Thoracic aorta (tissue), 2 donors: Measurements from ENCODE around the gene ERCC5. TPM values are rescaled to one million over a fixed set of nuclear protein-coding genes. Genes with fewer than 3 reads are reported as not detected.

Source experiments
- ATAC-seq: fragments of 150-250 bp; one replicate; pipeline ENCODE4 v1.8.0; 2017; ENCODE audit warnings: low read depth; ENCODE audit not compliant: insufficient number of reproducible peaks, low FRiP score
- DNase-seq: peaks from one replicate; pipeline ENCODE4 v3.0.0-alpha.2; 2020; ENCODE audit warnings: low spot score
- H3K27ac ChIP-seq, 2 donors: fragments of 200-600 bp; sonication (generic); 1 replicate in 1 of 2; 2 replicates in 1 of 2; pipeline ENCODE4 v1.5.1; 2016; ENCODE audit warnings: mild to moderate bottlenecking in 2 of 2, moderate library complexity in 2 of 2
- H3K27me3 ChIP-seq: fragments of 200-600 bp; sonication (generic); replicated peaks from 2 replicates; pipeline ENCODE4 v1.6.0; 2016; ENCODE audit warnings: mild to moderate bottlenecking; ENCODE audit not compliant: insufficient read depth
- H3K36me3 ChIP-seq: fragments of 200-600 bp; sonication (generic); one replicate; pipeline ENCODE4 v1.5.1; 2016
- H3K4me1 ChIP-seq, 2 donors: fragments of 200-600 bp; sonication (generic); 1 replicate in 1 of 2; 2 replicates in 1 of 2; pipeline versions ENCODE4 v1.5.1 to v1.6.0; 2016; ENCODE audit warnings: low read depth in 2 of 2, mild to moderate bottlenecking in 1 of 2; ENCODE audit not compliant: control insufficient read depth in 1 of 2
- H3K4me3 ChIP-seq: fragments of 200-600 bp; sonication (generic); 2 replicates; pipeline ENCODE4 v1.5.1; 2016; ENCODE audit warnings: mild to moderate bottlenecking
- H3K9me3 ChIP-seq: fragments of 200-600 bp; sonication (generic); 2 replicates; pipeline ENCODE4 v1.5.1; 2016
- total RNA-seq, 2 donors: library from RNA; depleted of rRNA; stranded (reverse); fragments of >200 nt; gene quantifications; one replicate each; pipeline versions ENCODE4 v1.1.0 to v1.2.3, GENCODE V29; 2016
- TF ChIP-seq, protein P1 (sequence below): fragments of 200-600 bp; sonication (generic); IDR thresholded peaks from one replicate; pipeline ENCODE4 v1.5.1; 2019; ENCODE audit warnings: antibody characterized with exemption

ERCC5 gene
- total RNA-seq, 2 donors from 2014 or later, result 59.4 to 80.8 TPM

DNA sequence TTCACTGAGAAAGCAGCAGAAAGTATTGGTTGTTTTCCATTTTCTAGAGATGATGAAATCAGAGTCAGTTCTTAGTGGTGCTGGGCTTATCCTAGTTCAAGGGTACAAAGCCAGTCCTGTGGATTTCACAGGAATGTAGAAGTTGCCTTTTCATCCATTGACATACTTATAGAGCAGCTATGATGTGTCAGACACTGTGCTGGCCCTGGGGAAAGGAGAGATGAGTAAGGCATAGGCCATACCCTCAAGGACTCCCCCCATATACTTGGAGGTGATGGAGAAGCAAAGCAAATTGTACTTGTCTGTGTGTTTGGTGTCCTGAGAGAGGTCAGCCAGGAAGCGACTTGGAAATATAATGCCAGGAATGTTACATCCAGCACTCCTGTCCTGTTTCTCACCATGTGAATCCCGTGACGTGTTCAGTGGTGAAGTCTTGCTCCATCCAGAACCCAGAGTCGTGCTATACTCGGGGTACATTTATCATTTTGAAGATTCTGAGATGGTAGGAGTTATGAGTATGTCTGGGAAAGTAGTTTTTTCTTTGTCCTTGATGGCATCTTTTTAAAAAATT, 22.6 kb downstream of the ERCC5 start:
- Histone ChIP-seq H3K4me3 (no peak overlapping the region), H3K27ac (no peak overlapping the region), H3K27me3 (no peaks in the 10 kb centered on the region), H3K9me3 (no peaks in the 10 kb centered on the region), H3K36me3 (peaks cover 58% of the 10 kb centered on the region), H3K4me1 (no peaks in the 10 kb centered on the region)
- no peak for ATAC-seq
- no peak for DNase-seq
- TF ChIP-seq, protein P1, sequence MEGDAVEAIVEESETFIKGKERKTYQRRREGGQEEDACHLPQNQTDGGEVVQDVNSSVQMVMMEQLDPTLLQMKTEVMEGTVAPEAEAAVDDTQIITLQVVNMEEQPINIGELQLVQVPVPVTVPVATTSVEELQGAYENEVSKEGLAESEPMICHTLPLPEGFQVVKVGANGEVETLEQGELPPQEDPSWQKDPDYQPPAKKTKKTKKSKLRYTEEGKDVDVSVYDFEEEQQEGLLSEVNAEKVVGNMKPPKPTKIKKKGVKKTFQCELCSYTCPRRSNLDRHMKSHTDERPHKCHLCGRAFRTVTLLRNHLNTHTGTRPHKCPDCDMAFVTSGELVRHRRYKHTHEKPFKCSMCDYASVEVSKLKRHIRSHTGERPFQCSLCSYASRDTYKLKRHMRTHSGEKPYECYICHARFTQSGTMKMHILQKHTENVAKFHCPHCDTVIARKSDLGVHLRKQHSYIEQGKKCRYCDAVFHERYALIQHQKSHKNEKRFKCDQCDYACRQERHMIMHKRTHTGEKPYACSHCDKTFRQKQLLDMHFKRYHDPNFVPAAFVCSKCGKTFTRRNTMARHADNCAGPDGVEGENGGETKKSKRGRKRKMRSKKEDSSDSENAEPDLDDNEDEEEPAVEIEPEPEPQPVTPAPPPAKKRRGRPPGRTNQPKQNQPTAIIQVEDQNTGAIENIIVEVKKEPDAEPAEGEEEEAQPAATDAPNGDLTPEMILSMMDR, result no peak

DNA sequence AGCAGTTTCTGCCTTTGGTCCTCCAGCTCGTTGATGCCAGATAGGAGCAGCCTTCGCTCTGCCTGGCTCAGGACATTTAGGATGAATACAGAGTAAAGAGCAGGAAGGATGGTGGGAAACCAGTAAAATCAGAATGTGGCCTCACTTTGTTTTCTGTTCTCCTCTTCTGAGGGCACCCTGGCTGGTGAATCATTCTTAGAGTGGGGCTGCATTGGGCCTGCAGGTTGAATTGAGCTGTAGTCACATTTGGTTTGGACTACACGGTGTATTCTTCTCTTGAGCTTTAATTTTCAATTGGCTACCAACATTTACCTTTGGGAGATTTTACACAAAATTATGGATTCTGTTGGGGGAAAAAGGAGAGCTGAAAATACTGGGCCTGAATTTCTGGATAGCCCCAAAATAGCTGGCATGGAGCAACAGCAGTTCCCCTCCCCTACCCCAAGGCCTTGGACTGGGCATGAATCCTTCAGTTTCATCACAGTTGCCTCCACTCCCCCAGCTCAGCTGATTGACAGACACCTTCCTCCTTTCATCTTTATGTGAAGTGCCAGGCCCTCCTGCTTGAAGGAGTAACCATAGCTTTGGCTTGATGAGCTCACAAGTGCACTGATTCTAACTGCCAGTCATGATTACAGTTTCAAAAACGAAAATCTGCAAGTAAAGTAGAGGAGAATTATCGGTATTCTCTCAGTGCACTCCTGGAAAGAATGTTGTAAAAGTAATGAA, 24.3 kb downstream of the ERCC5 start:
- no peaks in the 10 kb centered on the region for H3K4me1 ChIP-seq
- no peaks in the 10 kb centered on the region for H3K27me3 ChIP-seq
- DNase-seq, result no peak
- H3K36me3 ChIP-seq, result peaks cover 54% of the 10 kb centered on the region
- no peak for ATAC-seq
- no peaks in the 10 kb centered on the region for H3K9me3 ChIP-seq
- no peak overlapping the region for H3K27ac ChIP-seq
- TF ChIP-seq, protein P1, result no peak
- no peak overlapping the region for H3K4me3 ChIP-seq

DNA sequence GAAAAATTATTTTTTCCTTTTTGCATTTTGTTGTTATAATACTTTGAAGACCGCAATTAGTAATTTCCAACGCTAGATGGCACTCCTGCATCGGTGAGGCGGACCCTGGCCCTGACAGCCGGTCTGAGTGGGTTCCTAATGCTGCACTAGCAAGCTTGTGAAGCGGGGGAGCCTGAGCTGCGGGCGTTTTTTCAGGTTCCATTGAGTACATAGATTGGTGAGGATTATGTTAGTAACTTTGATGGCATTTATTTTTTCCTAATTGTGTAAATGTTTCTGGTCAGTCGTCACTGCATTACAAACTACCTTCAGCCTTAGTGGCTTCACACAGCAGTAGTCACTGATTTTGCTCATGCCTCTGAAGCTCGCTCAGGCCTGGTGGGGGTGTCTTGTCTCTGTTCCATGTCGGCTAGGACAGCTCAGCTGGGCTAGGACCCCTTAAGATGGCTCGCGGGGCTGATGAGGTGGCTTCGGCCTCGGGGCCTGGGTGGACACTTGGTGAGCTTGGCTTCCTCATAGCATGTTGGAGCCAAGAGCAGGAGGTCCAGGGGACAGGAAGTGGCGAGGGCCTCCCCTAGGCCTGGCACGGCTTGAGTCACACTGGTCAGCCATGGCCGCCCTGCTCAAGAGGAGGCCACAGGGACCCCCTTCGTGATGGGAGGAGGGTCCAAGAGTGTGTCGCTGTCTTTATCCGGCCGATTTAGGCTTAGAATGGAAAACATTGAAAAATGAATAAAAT, 25.0 kb downstream of the ERCC5 start:
- ATAC-seq (no peak), DNase-seq (no peak)
- Histone ChIP-seq H3K27me3 (no peaks in the 10 kb centered on the region), H3K9me3 (no peaks in the 10 kb centered on the region), H3K4me1 (no peaks in the 10 kb centered on the region), H3K27ac (no peak overlapping the region), H3K36me3 (peaks cover 54% of the 10 kb centered on the region), H3K4me3 (no peak overlapping the region)
- TF ChIP-seq, protein P1, result peak; percentile 65

DNA sequence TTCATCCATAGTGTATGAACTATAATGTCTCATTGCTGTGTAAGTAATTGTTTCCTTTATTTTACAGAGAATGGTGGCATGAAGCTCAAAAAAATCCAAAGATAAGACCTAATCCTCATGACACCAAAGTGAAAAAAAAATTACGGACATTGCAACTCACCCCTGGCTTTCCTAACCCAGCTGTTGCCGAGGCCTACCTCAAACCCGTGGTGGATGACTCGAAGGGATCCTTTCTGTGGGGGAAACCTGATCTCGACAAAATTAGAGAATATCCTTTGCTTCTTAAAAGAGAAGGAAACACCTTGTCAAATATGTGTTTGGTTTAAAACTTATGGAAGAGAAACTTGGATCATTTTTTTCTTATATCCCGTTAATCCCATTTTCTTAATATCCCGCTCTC, 26.3 kb downstream of the ERCC5 start:
- Histone ChIP-seq H3K4me1 (no peaks in the 10 kb centered on the region), H3K4me3 (no peak overlapping the region), H3K27me3 (no peaks in the 10 kb centered on the region), H3K36me3 (peaks cover 46% of the 10 kb centered on the region), H3K9me3 (no peaks in the 10 kb centered on the region), H3K27ac (no peak overlapping the region)
- TF ChIP-seq, protein P1, result no peak
- DNase-seq (no peak), ATAC-seq (no peak)

DNA sequence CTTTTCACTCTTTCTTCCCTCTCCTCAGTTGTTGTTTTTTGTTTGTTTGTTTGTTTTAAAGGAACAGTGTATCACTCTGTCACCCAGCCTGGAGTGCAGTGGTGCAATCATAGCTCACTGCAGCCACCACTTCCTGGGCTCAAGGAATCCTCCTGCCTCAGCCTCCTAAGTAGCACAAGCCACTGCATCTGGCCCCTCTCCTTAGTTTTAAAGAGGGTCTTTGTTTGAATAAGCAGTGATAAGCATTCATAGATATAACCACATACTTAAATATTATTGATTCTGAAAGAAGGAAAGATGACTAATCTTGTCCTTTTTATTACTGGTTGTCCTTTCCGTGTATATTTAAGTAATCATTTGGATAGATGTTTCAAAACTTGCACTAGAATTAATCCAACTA, 26.7 kb downstream of the ERCC5 start:
- Histone ChIP-seq H3K9me3 (no peaks in the 10 kb centered on the region), H3K27ac (no peak overlapping the region), H3K27me3 (no peaks in the 10 kb centered on the region), H3K4me1 (no peaks in the 10 kb centered on the region), H3K36me3 (peaks cover 42% of the 10 kb centered on the region), H3K4me3 (no peak overlapping the region)
- no peak for DNase-seq
- TF ChIP-seq, protein P1, result no peak
- no peak for ATAC-seq
